MCF 10A (cell line): ENCODE data around the gene PGAP6. TPM values are rescaled to one million over a fixed set of nuclear protein-coding genes. Genes with fewer than 3 reads are reported as not detected.

Experiments
- BruUV-seq: library from RNA; stranded (reverse); fragments of 400-500 nt; replicated peaks from 2 replicates; lab custom pipeline; 2021; lab: Mats Ljungman, UMichigan
- CTCF ChIA-PET: fragments of 300-600 bp; sonication (Branson Sonifier 250); formaldehyde crosslinking; extraction: SDS; loops from one replicate; lab custom pipeline; 2021; ENCODE audit warnings: antibody characterized with exemption, inconsistent platforms; lab: Yijun Ruan, JAX
- POLR2A ChIA-PET: fragments of 300-600, 350-650 bp; sonication (Branson Sonifier 250); formaldehyde crosslinking; extraction: SDS; loops from one replicate; lab custom pipeline; 2020; ENCODE audit warnings: antibody characterized with exemption, inconsistent platforms; lab: Yijun Ruan, JAX
- DNase-seq: peaks from one replicate; pipeline ENCODE4 v3.0.0-alpha.2; 2018; ENCODE audit not compliant: unreplicated experiment
- H3K27ac Mint-ChIP-seq: one replicate; pipeline ENCODE4 v1.8.0; 2022; ENCODE audit warnings: mild to moderate bottlenecking, low read depth, mixed read lengths; ENCODE audit not compliant: unreplicated experiment
- H3K27me3 Mint-ChIP-seq: one replicate; pipeline ENCODE4 v1.8.0; 2022; ENCODE audit warnings: mixed read lengths; ENCODE audit not compliant: insufficient read depth, unreplicated experiment
- H3K36me3 Mint-ChIP-seq: one replicate; pipeline ENCODE4 v1.8.0; 2022; ENCODE audit warnings: mild to moderate bottlenecking, moderate library complexity, mixed read lengths; ENCODE audit not compliant: insufficient read depth, unreplicated experiment
- H3K4me1 Mint-ChIP-seq: one replicate; pipeline ENCODE4 v1.8.0; 2022; ENCODE audit warnings: mixed read lengths; ENCODE audit not compliant: insufficient read depth, unreplicated experiment
- H3K4me3 Mint-ChIP-seq: one replicate; pipeline ENCODE4 v1.8.0; 2022; ENCODE audit warnings: mild to moderate bottlenecking, moderate library complexity, mixed read lengths; ENCODE audit not compliant: unreplicated experiment
- H3K9me3 Mint-ChIP-seq: one replicate; pipeline ENCODE4 v1.8.0; 2022; ENCODE audit warnings: mixed read lengths; ENCODE audit not compliant: unreplicated experiment
- CTCF ChIP-seq: fragments of 200-600 bp; IDR thresholded peaks from one replicate; pipeline ENCODE4 v1.8.0; 2022; ENCODE audit warnings: antibody characterized with exemption, mild to moderate bottlenecking; ENCODE audit not compliant: unreplicated experiment
- intact Hi-C: fragments of 100-400 bp; cut with micrococcal nuclease; formaldehyde crosslinking; loops from 2 replicates; pipeline ENCODE4 v1.14.1; 2022
- total RNA-seq: library from RNA; stranded (reverse); gene quantifications from 2 replicates; pipeline ENCODE4 v1.2.3, GENCODE V29; 2022

The PGAP6 gene
- total RNA-seq, 1 experiment from 2014 or later = 18.3 TPM

- CTCF ChIA-PET = interaction anchor here (0.6 to 0.8 kb wide), 2 partner anchors 37 to 1615 kb away, joined by 3 read pairs; no protein-coding TSS in a partner anchor
- no peak for TF ChIP-seq CTCF
- H3K27ac Mint-ChIP-seq = no peak overlapping the region
- intact Hi-C loops = no loop called here
- H3K4me3 Mint-ChIP-seq = no peak overlapping the region
- no peak for DNase-seq
- no TSS peak for BruUV-seq
- H3K4me1 Mint-ChIP-seq = no peaks in the 10 kb centered on the region
- POLR2A ChIA-PET = no interaction called here
- peaks cover 8% of the 10 kb centered on the region for H3K36me3 Mint-ChIP-seq
- H3K9me3 Mint-ChIP-seq = no peaks in the 10 kb centered on the region
- H3K27me3 Mint-ChIP-seq = no peaks in the 10 kb centered on the region
Observed at GRCh38 chr16:324451-325334, 57.1 kb downstream of the PGAP6 start.

GRCh38 chr16:324201-324450 lies 57.7 kb downstream of the PGAP6 start:
- no peak for TF ChIP-seq CTCF
- H3K27me3 Mint-ChIP-seq = no peaks in the 10 kb centered on the region
- peaks cover 8% of the 10 kb centered on the region for H3K36me3 Mint-ChIP-seq
- H3K27ac Mint-ChIP-seq = no peak overlapping the region
- BruUV-seq = no TSS peak
- POLR2A ChIA-PET = no interaction called here
- intact Hi-C loops = no loop called here
- H3K4me3 Mint-ChIP-seq = no peak overlapping the region
- H3K4me1 Mint-ChIP-seq = no peaks in the 10 kb centered on the region
- H3K9me3 Mint-ChIP-seq = no peaks in the 10 kb centered on the region
- CTCF ChIA-PET = interaction anchor here (0.8 kb wide), 1 partner anchor 38 kb away, joined by 3 read pairs; no protein-coding TSS in a partner anchor
- DNase-seq = no peak

- Mint-ChIP-seq H3K27ac (peak overlapping the region; percentile 35), H3K4me1 (no peaks in the 10 kb centered on the region), H3K36me3 (peaks cover 14% of the 10 kb centered on the region), H3K27me3 (no peaks in the 10 kb centered on the region), H3K9me3 (no peaks in the 10 kb centered on the region), H3K4me3 (no peak overlapping the region)
- intact Hi-C loops = no loop called here
- no peak for DNase-seq
- BruUV-seq = no TSS peak
- POLR2A ChIA-PET = no interaction called here
- CTCF ChIA-PET = interaction anchor here (0.6 kb wide), 1 partner anchor 203 kb away, joined by 3 read pairs; no protein-coding TSS in a partner anchor
- no peak for TF ChIP-seq CTCF
Observed at GRCh38 chr16:322476-323143, 59.2 kb downstream of the PGAP6 start.

GRCh38 chr16:321532-321931 lies 60.2 kb downstream of the PGAP6 start:
- POLR2A ChIA-PET = no interaction called here
- H3K27me3 Mint-ChIP-seq = no peaks in the 10 kb centered on the region
- H3K36me3 Mint-ChIP-seq = peaks cover 14% of the 10 kb centered on the region
- H3K4me1 Mint-ChIP-seq = no peaks in the 10 kb centered on the region
- no peak for DNase-seq
- no TSS peak for BruUV-seq
- no peak overlapping the region for H3K4me3 Mint-ChIP-seq
- CTCF ChIA-PET = no interaction called here
- H3K9me3 Mint-ChIP-seq = no peaks in the 10 kb centered on the region
- TF ChIP-seq CTCF = no peak
- H3K27ac Mint-ChIP-seq = no peak overlapping the region
- intact Hi-C loops = no loop called here
